ENCODE results near the gene EPAS1. TPM values are rescaled to one million over a fixed set of nuclear protein-coding genes. Genes with fewer than 3 reads are reported as not detected.

The EPAS1 gene
- total RNA-seq, 1 donor from 2014 or later = 0.15 TPM

GRCh38 chr2:46308081-46308480 is 10.9 kb downstream of the EPAS1 start:
- peaks cover 4% of the 10 kb centered on the region for H3K9me3 Mint-ChIP-seq
- Histone ChIP-seq H3K4me1 (no peaks in the 10 kb centered on the region), H3K79me2 (ENCODE audit: low read depth) (no peaks in the 10 kb centered on the region), H3K4me3 (no peak overlapping the region), H3K36me3 (no peaks in the 10 kb centered on the region), H4K20me1 (ENCODE audit: low read depth) (no peaks in the 10 kb centered on the region), H3K4me2 (no peak overlapping the region), H3K9me3 (ENCODE audit: low read depth) (no peaks in the 10 kb centered on the region), H2AFZ (replicated peaks) (no peak overlapping the region), H3K9ac (no peak overlapping the region), H3K27me3 (peaks cover 6% of the 10 kb centered on the region), H3K27ac (no peak overlapping the region), H3F3A (ENCODE audit: low read depth) (no peaks in the 10 kb centered on the region)
- peaks cover 11% of the 10 kb centered on the region for H3K27me3 Mint-ChIP-seq (ENCODE audit: insufficient read depth, low read depth)
- H3K36me3 Mint-ChIP-seq = no peaks in the 10 kb centered on the region
- no peak for DNase-seq (ENCODE audit: low spot score)
- H3K4me3 Mint-ChIP-seq = no peak overlapping the region
- H3K27ac Mint-ChIP-seq = no peak overlapping the region
- TF ChIP-seq EZH2 (IDR thresholded peaks at IDR 0.05) (no peak), EZH2phosphoT487 (IDR thresholded peaks at IDR 0.05) (no peak), CTCF (IDR thresholded peaks at IDR 0.05) (no peak)
- peaks cover 2% of the 10 kb centered on the region for H3K4me1 Mint-ChIP-seq

GRCh38 chr2:46308629-46309028 is 11.4 kb downstream of the EPAS1 start:
- Histone ChIP-seq H3K27ac (no peak overlapping the region), H3K9me3 (ENCODE audit: low read depth) (no peaks in the 10 kb centered on the region), H3K4me1 (no peaks in the 10 kb centered on the region), H4K20me1 (ENCODE audit: low read depth) (no peaks in the 10 kb centered on the region), H2AFZ (replicated peaks) (no peak overlapping the region), H3F3A (ENCODE audit: low read depth) (no peaks in the 10 kb centered on the region), H3K79me2 (ENCODE audit: low read depth) (no peaks in the 10 kb centered on the region), H3K9ac (no peak overlapping the region), H3K4me2 (no peak overlapping the region), H3K36me3 (no peaks in the 10 kb centered on the region), H3K27me3 (peaks cover under 1% of the 10 kb centered on the region), H3K4me3 (no peak overlapping the region)
- TF ChIP-seq EZH2 (IDR thresholded peaks at IDR 0.05) = no peak
- no peak for TF ChIP-seq CTCF (IDR thresholded peaks at IDR 0.05)
- TF ChIP-seq EZH2phosphoT487 (IDR thresholded peaks at IDR 0.05) = no peak
- no peak overlapping the region for H3K4me3 Mint-ChIP-seq
- H3K27ac Mint-ChIP-seq = no peak overlapping the region
- H3K4me1 Mint-ChIP-seq = peaks cover 2% of the 10 kb centered on the region
- peaks cover 8% of the 10 kb centered on the region for H3K27me3 Mint-ChIP-seq (ENCODE audit: insufficient read depth, low read depth)
- H3K9me3 Mint-ChIP-seq = peaks cover 4% of the 10 kb centered on the region
- DNase-seq (ENCODE audit: low spot score) = no peak
- no peaks in the 10 kb centered on the region for H3K36me3 Mint-ChIP-seq

GRCh38 chr2:46309052-46309953 is 12.1 kb downstream of the EPAS1 start:
- H3K36me3 Mint-ChIP-seq = no peaks in the 10 kb centered on the region
- DNase-seq (ENCODE audit: low spot score) = no peak
- no peak overlapping the region for H3K4me3 Mint-ChIP-seq
- H3K27me3 Mint-ChIP-seq (ENCODE audit: insufficient read depth, low read depth) = peaks cover 3% of the 10 kb centered on the region
- H3K4me3 ChIP-seq = no peak overlapping the region
- peaks cover 4% of the 10 kb centered on the region for H3K9me3 Mint-ChIP-seq
- H3K27ac Mint-ChIP-seq = no peak overlapping the region
- H2AFZ ChIP-seq (replicated peaks) = no peak overlapping the region
- H3K27ac ChIP-seq = no peak overlapping the region
- H3K4me1 ChIP-seq = no peaks in the 10 kb centered on the region
- no peaks in the 10 kb centered on the region for H4K20me1 ChIP-seq (ENCODE audit: low read depth)
- H3F3A ChIP-seq (ENCODE audit: low read depth) = no peaks in the 10 kb centered on the region
- H3K9ac ChIP-seq = no peak overlapping the region
- H3K36me3 ChIP-seq = no peaks in the 10 kb centered on the region
- H3K79me2 ChIP-seq (ENCODE audit: low read depth) = no peaks in the 10 kb centered on the region
- H3K4me1 Mint-ChIP-seq = peaks cover 2% of the 10 kb centered on the region
- TF ChIP-seq EZH2 (IDR thresholded peaks at IDR 0.05) (no peak), EZH2phosphoT487 (IDR thresholded peaks at IDR 0.05) (no peak), CTCF (IDR thresholded peaks at IDR 0.05) (no peak)
- H3K9me3 ChIP-seq (ENCODE audit: low read depth) = no peaks in the 10 kb centered on the region
- no peaks in the 10 kb centered on the region for H3K27me3 ChIP-seq
- no peak overlapping the region for H3K4me2 ChIP-seq
